SH-SY5Y (cell line): ENCODE data around the gene ATP2B2.

Experiments
- GATA2 ChIP-seq: IDR thresholded peaks from 2 replicates; pipeline ENCODE4 v1.6.1; 2011; ENCODE audit warnings: mild to moderate bottlenecking, low read depth, low read length
- GATA3 ChIP-seq: IDR thresholded peaks from 2 replicates; pipeline ENCODE4 v1.6.1; 2011; ENCODE audit warnings: low read depth, mild to moderate bottlenecking, low read length, moderate library complexity

DNA sequence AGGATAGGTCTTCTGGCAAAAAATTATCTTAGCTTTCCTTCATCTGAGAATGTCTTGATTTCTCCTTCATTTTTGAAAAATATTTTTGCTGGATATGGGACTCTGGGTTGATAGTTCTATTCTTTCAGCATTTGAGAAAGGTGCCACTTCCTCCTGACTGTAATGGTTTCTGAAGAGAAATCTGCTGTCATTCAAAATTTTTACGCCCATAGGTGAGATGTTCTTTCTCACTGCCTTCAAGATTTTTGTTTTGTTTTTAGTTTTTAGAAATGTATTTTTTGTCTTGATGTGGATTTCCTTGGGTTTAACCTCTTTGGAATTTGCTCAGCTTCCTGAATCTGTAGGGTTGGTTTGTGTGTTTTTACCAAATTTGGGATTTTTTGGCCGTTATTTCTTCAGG, 37.1 kb upstream of the ATP2B2 start:
- TF ChIP-seq GATA2: no peak
- TF ChIP-seq GATA3: no peak
